ENCODE measurements around the gene TCTN3. TPM values are rescaled to one million over a fixed set of nuclear protein-coding genes. Genes with fewer than 3 reads are reported as not detected.

TCTN3 gene
- total and polyA plus RNA-seq, 2 of the 13 experiments (the other 11 are each of a cell fraction or from before 2014, with no cell fraction given), result 53.3 to 60.0 TPM

GRCh38 chr10:95688648-95689047 lies 5.1 kb downstream of the TCTN3 start:
- no peak for ATAC-seq
- ChIA-PET CTCF (ENCODE audit: low intra/inter-chr PET ratio, low total read pairs) (interaction anchor here (0.8 kb wide), 1 partner anchor 154 kb away, joined by 3 read pairs; no protein-coding TSS in a partner anchor), POLR2A (no interaction called here)
- Histone ChIP-seq H3K9ac (ENCODE audit: insufficient read depth, low read depth, low read length) (no peak overlapping the region), H3K4me3 (replicated peaks in 1 of 3; ENCODE audit: insufficient read depth in 1 of 3, low read depth in 2 of 3, low read length in 3 of 3) (no peak overlapping the region), H2AFZ (ENCODE audit: low read length) (no peak overlapping the region), H3K79me2 (ENCODE audit: insufficient read depth, low read length) (peaks cover 29% of the 10 kb centered on the region), H3K27ac (ENCODE audit: extremely low read length, insufficient read depth, low read length) (no peak overlapping the region), H3K4me1 (ENCODE audit: insufficient read depth, low read length) (peaks cover 28% of the 10 kb centered on the region), H3K9me3 (ENCODE audit: low read length) (no peaks in the 10 kb centered on the region), H4K20me1 (ENCODE audit: insufficient read depth, low read length) (no peaks in the 10 kb centered on the region), H3K27me3 (ENCODE audit: control insufficient read depth in 1 of 2, insufficient read depth in 2 of 2, low read length in 2 of 2) (no peaks in the 10 kb centered on the region; a peak in 1 of 5 replicates), H3K36me3 (replicated peaks in 1 of 2; ENCODE audit: control insufficient read depth in 1 of 2, insufficient read depth in 2 of 2, low read length in 2 of 2) (peaks cover 10 to 61% of the 10 kb centered on the region in 2 experiments), H3K4me2 (ENCODE audit: low read depth, low read length) (no peak overlapping the region)
- intact Hi-C loops (cut with micrococcal nuclease; ENCODE audit: unreplicated experiment) (no loop called here), in situ Hi-C loops (cut with HindIII; ENCODE audit: extremely low pct_ligation_motif_present, low pct_unique_long_range_greater_than_20kb) (no loop called here)
- no TSS peak for BruUV-seq (replicated peaks)
- no peak for FAIRE-seq
- DNase-seq (ENCODE audit: low spot score), result no peak
- TF ChIP-seq PLRG1 (conservative IDR thresholded peaks at IDR 0.05) (no peak), ZMYM2 (CRISPR knock-in tag; IDR thresholded peaks at IDR 0.05) (no peak), ZNF496 (CRISPR knock-in tag; IDR thresholded peaks at IDR 0.05; ENCODE audit: insufficient replicate concordance) (no peak), STAG1 (CRISPR knock-in tag; IDR thresholded peaks at IDR 0.05) (no peak), TFE3 (CRISPR knock-in tag; IDR thresholded peaks at IDR 0.05) (no peak), ZNF207 (IDR thresholded peaks at IDR 0.05; ENCODE audit: borderline replicate concordance) (no peak), ZNF784 (CRISPR knock-in tag; IDR thresholded peaks at IDR 0.05; ENCODE audit: borderline replicate concordance) (no peak), ZNF614 (CRISPR knock-in tag; IDR thresholded peaks at IDR 0.05; ENCODE audit: borderline replicate concordance) (no peak), RERE (CRISPR knock-in tag; IDR thresholded peaks at IDR 0.05; ENCODE audit: low read depth) (no peak), CHCHD3 (CRISPR knock-in tag; IDR thresholded peaks at IDR 0.05) (no peak), FOSL1 (CRISPR knock-in tag; IDR thresholded peaks at IDR 0.05; ENCODE audit: borderline replicate concordance) (no peak), ZBTB14 (CRISPR knock-in tag; IDR thresholded peaks at IDR 0.05) (no peak)
- WGBS (ENCODE audit: low lambda C conversion rate), result 81% methylated on average over 2 of the region's 2 CpGs

All from HepG2 (cell line).